ENCODE measurements around the gene NR1D1. TPM values are rescaled to one million over a fixed set of nuclear protein-coding genes. Genes with fewer than 3 reads are reported as not detected.
"Not testable (repeated sequence)": the region's sequence is repeated elsewhere in the genome, so short reads cannot be mapped to it uniquely, and the experiment has no call there.

NR1D1 gene
- 0.80 and 1.4 TPM in 2 replicates for total RNA-seq (2014; rRNA removed; shearing (Covaris generic))

- DNase-seq (ENCODE audit: low read depth), result no peak
Measured at GRCh38 chr17:40100419-40100668, at the start of gene NR1D1. NR1D1 (minus strand) TSS chr17:40100589; CDS start chr17:40100094, 495 bp downstream.

- no peak for DNase-seq (ENCODE audit: low read depth)
Measured at GRCh38 chr17:40148527-40148926, 48.1 kb upstream of the NR1D1 start.

GRCh38 chr17:40145476-40145875 is 45.1 kb upstream of the NR1D1 start:
- DNase-seq (ENCODE audit: low read depth), result no peak

- DNase-seq (ENCODE audit: low read depth), result not testable (repeated sequence)
Measured at GRCh38 chr17:40143166-40143565, 42.8 kb upstream of the NR1D1 start.

GRCh38 chr17:40139566-40140058 is 39.2 kb upstream of the NR1D1 start:
- DNase-seq (ENCODE audit: low read depth), result no peak

- no peak for DNase-seq (ENCODE audit: low read depth)
Measured at GRCh38 chr17:40135817-40136216, 35.4 kb upstream of the NR1D1 start.

GRCh38 chr17:40134184-40134583 is 33.8 kb upstream of the NR1D1 start:
- no peak for DNase-seq (ENCODE audit: low read depth)

GRCh38 chr17:40130352-40131042 is 30.1 kb upstream of the NR1D1 start:
- no peak for DNase-seq (ENCODE audit: low read depth)

- DNase-seq (ENCODE audit: low read depth), result no peak
Measured at GRCh38 chr17:40129498-40129897, 29.1 kb upstream of the NR1D1 start.

- no peak for DNase-seq (ENCODE audit: low read depth)
Measured at GRCh38 chr17:40124279-40125141, 24.1 kb upstream of the NR1D1 start.

- no peak for DNase-seq (ENCODE audit: low read depth)
Measured at GRCh38 chr17:40123811-40124114, 23.4 kb upstream of the NR1D1 start.

- DNase-seq (ENCODE audit: low read depth), result peak; percentile 57
Measured at GRCh38 chr17:40122999-40123810, 22.8 kb upstream of the NR1D1 start.

- peak; percentile 64 for DNase-seq (ENCODE audit: low read depth)
Measured at GRCh38 chr17:40122136-40122998, 22.0 kb upstream of the NR1D1 start.

GRCh38 chr17:40121181-40122135 is 21.1 kb upstream of the NR1D1 start, which contains the start of gene MSL1:
MSL1 (plus strand) TSS chr17:40121971; CDS start chr17:40122613, 642 bp downstream.
- peak; percentile 91 for DNase-seq (ENCODE audit: low read depth)

- no peak for DNase-seq (ENCODE audit: low read depth)
Measured at GRCh38 chr17:40115101-40115436, 14.7 kb upstream of the NR1D1 start.

- DNase-seq (ENCODE audit: low read depth), result no peak
Measured at GRCh38 chr17:40113907-40114245, 13.5 kb upstream of the NR1D1 start.

- peak; percentile 96 for DNase-seq (ENCODE audit: low read depth)
Measured at GRCh38 chr17:40113110-40113906, 12.9 kb upstream of the NR1D1 start.

GRCh38 chr17:40112718-40113109 is 12.3 kb upstream of the NR1D1 start:
- no peak for DNase-seq (ENCODE audit: low read depth)

GRCh38 chr17:40112191-40112711 is 11.9 kb upstream of the NR1D1 start:
- no peak for DNase-seq (ENCODE audit: low read depth)
